Stimulated activated CD8-positive, alpha-beta memory T cell treated with anti-CD3 and anti-CD28 coated beads, Interleukin-12 subunit alpha, Interleukin-12 subunit beta, amount 100 ng/mL, for 4 hours (primary cell): Measurements from ENCODE around the gene NSD2.
"Not testable (repeated sequence)": the region's sequence is repeated elsewhere in the genome, so short reads cannot be mapped to it uniquely, and the experiment has no call there.

Source experiments
- DNase-seq: peaks from one replicate; pipeline ENCODE4 v3.0.0-alpha.2; 2020; ENCODE audit warnings: low read depth

Gene NSD2

DNA sequence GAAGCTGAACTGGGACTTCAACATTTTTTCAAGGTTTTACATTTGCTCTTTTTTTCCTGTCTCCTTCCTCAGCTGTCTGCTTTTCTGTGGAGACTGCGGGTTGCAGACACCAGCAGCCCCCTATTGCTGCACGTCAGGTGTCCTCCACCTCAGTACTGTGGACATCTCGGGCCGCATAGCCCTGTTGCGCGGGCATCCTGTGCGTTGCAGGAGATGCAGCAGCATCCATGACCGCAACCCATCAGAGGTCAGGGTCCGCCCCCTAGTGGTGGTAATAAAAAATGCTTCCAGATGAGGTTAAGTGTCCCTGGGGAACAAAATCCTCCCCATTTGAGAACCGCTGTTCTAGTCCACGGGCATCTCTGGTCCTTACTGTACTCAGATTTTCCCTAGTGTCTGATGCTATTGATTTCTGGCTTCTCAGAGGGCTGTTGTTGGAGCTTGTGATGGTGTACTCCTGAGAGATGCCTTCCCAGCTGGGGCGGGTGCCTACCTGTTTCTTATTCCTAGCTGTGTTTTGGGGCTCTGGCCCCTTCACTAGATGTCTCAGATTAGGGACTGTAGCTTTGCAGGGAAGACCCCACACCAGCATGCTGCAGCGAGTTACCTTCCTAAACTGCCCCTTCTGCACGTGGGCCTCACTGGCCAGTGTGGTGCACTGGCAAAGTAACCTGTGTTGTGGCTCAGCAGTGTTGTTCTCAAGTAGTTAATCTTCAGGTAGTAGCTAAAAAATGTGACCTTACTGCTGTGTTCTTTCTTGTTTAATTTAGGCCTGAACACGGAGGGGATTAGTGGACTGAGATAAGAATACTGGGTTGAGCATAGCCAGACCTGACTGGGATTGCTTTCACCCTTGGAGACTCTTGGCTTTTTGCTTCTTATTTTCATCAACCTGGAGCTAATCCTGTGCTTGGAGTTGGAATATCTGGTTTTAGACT, 28.2 kb downstream of the NSD2 start:
- DNase-seq = peak; percentile 36

DNA sequence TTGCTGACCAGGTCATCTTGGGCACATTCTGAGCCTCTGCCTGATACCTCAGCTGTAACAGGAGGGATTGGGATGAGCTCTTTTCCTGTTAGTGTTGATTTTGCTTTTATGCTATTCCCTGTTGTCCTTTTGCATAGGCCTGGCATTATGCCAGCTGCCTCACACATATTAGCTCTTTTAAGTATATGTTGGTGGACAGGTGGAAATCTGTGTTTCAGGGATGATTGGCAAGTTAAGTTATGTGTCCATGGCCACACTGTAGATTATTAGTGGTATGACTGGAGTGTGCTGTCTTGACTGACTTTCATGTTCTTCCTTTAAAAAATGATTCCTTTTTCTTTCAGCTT, 28.9 kb downstream of the NSD2 start:
- DNase-seq = no peak

DNA sequence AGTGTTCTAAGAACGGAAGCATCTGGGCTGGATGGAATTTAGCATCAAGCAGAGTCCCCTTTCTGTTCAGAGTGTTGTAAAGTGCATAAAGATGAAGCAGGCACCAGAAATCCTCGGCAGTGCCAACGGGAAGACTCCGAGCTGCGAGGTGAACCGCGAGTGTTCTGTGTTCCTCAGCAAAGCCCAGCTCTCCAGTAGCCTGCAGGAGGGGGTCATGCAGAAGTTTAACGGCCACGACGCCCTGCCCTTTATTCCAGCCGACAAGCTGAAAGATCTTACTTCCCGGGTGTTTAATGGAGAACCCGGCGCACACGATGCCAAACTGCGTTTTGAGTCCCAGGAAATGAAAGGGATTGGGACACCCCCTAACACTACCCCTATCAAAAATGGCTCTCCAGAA, 29.4 kb downstream of the NSD2 start:
- DNase-seq = no peak

DNA sequence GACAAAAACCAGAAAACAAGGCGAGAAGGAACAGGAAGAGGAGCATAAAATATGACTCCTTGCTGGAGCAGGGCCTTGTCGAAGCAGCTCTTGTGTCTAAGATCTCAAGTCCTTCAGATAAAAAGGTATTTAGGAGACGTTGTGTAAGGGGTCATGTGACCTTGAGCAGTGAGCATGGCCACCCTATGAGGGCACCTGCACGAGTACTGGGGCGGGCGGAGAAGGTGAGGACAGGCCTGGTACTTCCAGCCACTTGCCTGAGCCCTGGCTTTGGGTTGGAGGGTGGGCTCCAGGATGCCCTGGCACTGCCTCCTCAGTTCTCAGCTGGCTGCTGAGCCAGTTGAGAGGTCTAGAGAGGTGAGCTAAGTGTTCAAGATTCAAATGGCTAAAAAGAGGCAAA, 29.9 kb downstream of the NSD2 start:
- no peak for DNase-seq

DNA sequence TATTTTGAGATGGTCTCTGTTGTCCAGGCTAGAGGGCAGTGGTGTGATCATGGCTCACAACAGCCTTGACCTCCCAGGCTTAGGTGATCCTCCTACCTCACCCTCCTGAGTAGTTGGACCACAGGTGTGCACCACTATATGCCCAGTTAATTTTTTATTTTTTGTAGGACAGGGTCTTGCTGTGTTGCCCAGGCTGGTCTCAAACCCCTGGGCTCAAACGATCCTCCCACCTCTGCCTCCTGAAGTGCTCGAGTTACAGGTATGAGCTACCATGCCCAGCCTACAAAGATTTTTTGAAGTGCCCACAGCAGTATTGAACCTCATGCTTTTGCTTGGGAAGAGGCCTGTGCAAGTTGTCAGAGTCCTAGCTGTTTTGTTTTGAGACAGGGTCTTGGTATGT, 31.1 kb downstream of the NSD2 start:
- no peak for DNase-seq

DNA sequence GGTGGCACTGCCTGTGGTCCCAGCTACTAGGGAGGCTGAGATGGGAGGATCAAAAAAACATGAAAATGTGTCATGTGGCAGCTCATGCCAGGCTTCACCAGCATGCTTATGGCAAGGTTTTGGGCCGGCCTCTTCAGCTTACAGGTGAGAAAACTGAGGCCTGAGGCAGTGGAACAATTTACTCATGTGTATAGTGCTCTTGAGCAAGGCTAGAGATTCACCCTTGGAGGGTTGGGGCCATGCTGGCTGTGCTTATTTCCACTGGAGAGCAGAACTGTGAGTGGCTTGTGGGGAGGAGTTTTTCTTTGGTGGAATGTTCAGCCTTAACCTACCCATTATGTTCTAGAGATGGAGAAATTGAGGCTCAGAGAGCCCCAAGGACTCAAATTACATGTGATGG, 31.8 kb downstream of the NSD2 start:
- no peak for DNase-seq

DNA sequence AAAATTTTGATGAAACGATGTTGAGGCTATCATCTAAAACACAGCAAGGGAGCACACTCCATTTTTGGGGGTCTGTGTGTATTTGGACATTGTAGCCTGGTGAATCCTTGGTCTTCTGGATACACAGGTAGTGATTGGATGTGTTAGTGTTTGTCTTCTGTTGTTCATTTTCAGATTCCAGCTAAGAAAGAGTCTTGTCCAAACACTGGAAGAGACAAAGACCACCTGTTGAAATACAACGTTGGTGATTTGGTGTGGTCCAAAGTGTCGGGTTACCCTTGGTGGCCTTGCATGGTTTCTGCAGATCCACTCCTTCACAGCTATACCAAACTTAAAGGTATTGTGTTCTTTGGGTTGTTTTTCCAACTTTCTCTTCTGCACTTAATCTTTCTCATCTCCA, 32.8 kb downstream of the NSD2 start:
- no peak for DNase-seq

DNA sequence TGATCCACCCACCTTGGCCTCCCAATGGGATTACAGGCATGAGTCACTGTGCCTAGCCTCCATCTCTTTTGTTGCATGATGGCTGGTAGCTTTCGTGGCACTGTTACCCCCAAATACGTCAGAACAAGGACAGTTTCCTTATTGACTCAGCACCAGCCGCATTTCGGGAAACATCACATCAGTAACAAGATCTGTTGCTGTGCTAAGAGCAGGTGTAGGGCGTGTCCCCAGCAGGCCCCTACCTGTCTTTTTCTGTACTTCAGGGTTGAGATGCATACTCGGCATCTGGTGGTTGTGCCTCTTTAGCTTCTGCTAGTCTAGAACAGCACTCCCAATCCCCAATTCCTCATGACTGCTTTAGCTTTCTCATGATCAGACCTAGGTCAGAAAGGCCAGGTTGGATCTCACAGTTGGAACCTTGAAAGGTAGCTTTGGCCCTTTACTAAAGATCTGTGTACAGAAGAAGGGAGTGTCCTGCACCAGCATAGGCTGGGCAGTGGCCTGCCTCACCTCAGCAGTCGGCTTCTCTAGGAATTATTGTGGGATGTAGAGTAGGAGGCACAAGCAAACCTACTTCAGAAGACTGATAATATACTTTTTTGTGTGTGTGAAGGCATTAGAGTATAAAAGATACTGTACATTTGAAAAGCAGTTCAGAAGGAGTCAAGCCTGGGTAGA, 36.8 kb downstream of the NSD2 start:
- DNase-seq = no peak

DNA sequence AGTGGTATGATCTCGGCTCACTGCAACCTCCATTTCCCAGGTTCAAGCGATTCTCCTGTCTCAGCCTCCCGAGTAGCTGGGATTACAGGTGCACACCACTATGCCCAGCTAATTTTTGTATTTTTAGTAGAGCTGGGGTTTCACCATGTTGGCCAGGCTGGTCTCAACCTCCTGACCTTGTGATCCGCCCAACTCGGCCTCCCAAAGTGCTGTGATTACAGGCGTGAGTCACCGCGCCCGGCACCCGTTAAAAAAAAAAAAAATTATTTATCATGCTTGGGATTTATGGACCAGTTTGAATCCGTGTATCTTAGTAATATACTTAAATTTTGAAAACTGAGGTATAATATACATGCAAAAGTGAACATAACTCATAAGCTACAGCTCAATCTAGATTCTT, 38.5 kb downstream of the NSD2 start:
- not testable (repeated sequence) for DNase-seq

DNA sequence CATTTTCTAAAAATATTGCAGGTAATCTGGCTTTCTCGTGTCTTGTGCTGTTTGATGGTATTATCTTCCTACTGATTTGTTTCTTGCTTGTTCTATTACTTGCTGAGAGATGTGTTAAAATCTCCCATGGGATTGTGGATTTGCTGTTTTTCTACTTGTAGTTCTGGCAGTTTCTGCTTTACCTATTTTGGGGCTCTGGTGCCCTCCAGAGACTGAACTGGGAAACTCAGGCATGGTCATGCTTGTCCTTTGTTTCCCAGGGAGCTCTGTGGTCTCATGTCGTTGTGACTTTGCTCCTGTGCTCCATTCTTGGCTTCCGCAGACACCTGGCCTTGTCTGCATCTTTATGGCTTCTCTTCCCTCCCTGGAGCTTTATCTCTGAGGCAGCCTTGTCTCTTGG, 39.5 kb downstream of the NSD2 start:
- DNase-seq = no peak

DNA sequence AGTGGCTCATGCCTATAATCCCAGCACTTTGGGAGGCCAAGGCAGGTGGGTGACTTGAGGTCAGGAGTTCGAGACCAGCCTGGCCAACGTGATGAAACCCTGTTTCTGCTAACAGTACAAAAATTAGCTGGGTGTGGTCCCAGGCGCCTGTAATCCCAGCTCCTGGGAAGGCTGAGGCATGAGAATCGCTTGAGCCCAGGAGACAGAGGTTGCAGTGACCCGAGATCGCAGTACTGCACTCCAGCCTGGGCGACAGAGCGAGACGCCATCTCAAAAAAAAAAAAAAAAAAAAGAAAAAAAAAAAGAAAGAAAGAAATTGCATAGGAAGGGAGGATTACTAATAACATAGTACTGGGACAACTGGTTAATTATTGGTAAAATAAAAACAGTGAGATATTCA, 40.1 kb downstream of the NSD2 start:
- DNase-seq = not testable (repeated sequence)

DNA sequence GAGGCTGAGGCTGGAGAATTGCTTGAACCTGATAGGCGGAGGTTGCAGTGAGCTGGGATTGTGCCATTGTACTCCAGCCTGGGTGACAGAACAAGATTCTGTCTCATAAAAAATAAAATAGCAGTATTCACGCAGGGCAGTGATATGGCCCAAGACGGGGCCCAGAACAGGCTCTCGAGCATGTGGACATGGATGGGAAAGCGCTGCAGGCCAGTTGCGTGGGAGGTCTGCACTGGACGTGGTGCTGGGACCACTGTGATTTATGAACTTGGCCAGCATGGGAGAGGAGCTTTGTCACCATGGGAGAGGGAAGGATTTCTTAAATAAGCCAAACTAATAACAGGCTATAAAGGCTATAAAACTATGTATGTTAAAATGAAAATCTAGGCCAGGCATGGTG, 51.6 kb downstream of the NSD2 start:
- no peak for DNase-seq

DNA sequence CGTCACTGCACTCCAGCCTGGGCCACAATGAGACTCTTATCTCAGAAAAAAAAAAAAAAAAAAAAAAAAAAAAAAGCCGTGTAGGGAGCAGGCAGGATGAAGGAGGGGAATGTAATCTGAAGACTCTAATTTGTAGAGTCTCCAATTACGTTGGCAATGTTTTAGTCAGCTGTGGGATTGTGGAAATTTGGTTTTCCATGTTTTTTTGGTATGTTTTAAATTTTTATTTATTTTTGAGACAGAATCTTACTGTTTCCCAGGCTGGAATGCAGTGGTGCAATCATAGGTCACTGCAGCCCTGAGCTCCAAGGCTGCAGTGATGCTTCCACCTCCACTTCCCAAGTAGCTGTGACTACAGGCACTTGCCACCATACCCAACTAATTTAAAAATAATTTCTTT, 56.5 kb downstream of the NSD2 start:
- DNase-seq = no peak

DNA sequence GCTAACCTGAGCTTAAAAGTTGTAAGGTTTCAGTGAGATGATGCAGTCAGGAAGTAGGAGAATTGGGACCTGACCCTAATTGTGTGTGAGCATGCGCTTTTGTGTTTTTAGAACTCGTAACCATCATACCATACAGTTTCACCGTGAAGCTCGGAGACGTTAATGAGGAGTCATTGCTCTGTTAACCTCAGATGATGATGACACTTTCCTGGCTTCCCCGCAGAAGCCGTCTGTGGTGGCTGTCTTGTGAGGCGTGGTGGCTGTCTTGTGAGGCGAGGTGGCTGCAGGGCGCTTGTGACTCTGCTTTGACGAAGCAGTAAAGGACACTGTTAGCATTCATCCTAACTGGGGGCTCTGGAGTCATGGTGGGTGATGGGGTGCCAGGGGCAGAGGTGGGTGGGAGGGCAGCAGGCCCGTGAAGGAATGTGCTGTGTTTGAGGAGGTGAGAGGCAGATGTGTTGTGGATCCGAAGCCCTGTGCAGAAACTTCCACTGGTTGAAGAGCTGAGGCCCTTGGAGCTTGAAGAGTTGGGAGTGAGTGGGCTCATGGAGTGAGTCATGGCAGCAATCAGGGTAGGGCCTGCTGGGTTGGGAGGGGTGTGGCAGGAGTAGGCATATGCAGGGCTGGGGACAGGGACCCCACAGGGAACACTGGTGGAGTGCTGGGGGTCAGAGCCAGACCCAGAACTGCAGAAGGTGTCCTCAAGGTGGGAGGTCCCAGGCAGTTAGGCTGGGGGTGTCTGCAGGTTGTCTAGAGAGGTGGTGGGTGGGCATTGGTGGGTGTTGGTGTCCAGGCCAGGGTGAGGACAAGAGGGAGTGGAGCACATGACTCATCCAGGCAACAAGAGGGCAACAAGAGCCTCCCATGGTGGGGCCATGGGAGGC, 57.4 kb downstream of the NSD2 start:
- DNase-seq = peak; percentile 2

DNA sequence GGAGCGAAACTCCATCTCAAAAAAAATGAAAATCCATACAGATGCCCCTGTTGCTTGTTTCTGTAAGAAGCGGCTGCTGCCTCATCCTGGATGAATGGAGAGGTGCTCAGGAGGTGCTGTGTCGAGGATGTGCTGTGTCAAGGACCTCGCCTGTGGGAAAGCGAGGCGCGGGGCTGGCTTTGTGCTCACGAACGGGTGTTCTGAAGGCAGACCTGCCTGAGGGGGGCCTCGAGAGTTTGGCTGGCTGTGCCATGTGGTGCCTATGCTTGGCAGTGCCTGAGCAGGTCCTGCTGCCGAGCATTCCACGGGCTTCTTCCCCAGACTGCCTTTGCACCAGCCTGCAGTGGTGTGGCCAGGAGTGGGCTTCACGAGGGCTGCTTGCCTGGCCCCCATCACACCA, 61.5 kb downstream of the NSD2 start:
- no peak for DNase-seq

DNA sequence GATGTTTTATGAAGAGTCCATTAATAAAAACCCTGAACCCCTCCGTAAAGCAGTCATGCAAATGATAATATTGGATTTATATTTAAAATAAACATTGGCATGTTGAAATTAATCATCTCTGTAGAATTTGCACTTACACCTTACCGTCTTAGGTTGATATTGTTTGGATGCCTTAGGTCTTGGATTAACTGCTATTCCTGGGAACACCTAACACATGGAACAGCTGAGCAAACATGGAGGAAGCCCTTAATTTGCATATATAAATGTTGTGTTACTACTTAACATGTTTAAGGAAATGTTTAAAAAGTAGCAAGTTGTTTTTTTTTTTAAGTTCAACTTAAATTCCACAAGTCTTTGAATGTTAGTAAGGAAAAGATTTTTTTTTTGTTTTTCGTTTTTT, 62.5 kb downstream of the NSD2 start:
- DNase-seq = no peak

DNA sequence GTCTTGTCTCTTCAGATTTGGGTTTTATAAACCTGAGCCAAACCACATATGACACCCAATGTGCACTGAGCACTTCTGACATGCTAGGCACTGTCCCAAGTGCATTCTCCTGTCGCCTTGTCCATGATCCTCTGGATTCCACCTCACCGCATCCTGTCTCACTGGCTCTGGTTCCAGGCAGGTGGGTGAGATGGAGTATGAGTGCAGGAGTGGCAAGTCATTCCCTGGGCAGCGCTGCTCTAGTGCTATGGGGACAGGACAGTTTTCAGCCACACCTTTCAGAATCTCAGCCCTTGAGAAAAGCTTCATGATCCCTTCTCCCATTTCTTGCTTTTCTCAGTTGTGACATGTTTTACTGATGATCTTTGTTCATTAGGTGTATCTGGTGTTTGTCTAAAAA, 66.4 kb downstream of the NSD2 start:
- no peak for DNase-seq

DNA sequence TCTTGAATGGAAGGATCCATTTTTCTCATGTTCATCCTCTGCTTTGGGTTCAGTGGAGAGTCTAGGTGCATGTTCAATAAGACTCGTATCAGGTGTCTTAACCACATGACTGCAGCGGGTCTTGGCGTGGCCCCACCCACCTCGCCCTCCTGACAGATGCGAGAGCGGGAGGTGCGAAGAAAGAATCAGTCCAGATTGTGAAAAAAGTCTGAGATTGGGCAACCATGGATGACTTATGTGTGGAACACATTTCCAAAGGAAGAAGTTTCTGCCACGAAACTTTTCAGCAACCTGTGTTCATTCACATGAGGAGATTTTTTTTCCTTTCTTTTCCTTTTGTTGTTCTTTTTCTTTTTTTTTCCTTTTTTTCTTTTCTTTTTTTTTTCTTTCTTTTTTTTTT, 66.8 kb downstream of the NSD2 start:
- no peak for DNase-seq

DNA sequence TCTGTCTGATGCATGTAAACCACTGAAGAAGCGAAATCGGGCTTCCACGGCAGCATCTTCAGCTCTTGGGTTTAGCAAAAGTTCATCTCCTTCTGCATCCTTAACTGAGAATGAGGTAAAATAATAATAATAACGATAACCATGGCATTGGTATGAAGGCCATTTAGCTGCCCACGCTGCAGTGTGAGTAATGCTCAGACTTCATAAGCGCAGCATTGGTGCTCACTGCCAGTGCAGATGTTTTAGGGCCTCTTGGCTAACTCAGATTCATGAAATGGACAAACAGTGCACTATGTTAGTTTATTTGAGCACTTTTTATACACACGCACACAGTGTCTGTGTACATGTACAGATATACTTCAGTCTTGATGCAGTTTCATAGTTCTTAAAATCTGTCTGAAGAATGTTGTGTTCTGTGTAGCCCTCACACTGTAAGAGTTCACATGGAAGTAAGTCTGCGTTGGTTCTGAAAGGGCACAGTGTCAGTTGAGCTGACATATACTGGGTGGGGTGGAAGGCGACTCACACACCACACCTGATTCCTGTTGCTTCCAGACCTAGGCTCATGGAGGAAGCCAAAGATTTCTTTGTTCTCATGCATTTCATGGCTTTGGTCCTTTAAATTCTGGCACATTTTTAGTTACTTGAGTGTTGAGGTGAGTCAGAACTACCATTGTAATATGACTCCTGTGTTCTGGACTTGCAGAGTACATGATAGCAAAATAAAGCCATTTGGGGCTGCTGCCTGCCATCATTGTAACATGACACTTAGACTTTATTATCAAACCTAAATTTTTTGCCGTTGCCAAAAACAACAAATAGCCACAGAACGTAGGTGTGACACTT, 68.7 kb downstream of the NSD2 start:
- no peak for DNase-seq

DNA sequence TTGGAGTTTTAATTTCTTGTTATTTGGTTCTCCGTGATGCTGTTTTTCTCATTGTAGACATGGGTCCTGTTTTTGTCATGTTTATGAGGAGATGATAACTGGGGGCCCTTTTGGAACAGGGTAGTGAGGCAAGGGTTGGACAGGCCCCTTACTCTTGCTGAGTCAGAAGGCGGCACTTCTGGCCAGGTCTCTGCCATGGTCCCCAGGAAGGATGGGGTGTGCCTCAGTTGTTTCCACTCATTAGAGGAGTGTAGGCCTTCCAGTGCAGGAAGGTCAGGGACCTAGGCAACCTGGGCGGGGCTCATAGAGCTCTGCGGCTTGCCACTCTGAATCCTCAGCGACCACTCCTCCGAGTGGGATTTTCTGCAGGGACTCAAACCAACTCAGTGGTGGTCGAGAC, 69.4 kb downstream of the NSD2 start:
- no peak for DNase-seq

DNA sequence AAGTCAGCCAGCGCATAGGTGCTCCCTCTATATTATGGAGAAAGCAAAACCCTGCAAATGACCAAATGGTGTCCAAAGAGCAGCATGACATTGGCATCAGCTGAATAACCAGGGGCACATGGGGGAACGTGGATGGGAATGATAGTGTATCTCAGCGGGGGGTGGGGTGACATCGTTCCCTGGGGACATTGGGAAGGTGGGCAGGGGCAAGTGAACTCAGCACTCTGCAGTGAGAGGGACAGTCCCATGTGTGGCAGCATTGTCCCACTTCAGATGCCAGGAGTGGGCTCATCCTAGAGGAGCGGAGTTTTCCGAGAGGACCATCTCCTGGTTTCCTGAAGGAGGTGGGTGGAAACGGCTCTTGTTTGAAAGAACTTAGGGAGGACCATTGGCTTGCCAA, 72.7 kb downstream of the NSD2 start:
- DNase-seq = no peak
